Airway epithelial cell (primary cell): Measurements from ENCODE around the gene TMEM47. TPM values are rescaled to one million over a fixed set of nuclear protein-coding genes. Genes with fewer than 3 reads are reported as not detected.

ENCODE experiments used
- total RNA-seq: library from RNA; depleted of rRNA; stranded (reverse); fragments of >200 nt; gene quantifications from 2 replicates; pipeline ENCODE4 v1.2.3, GENCODE V29; 2015

Gene TMEM47
- 2.0 and 3.0 TPM in 2 replicates for total RNA-seq

DNA sequence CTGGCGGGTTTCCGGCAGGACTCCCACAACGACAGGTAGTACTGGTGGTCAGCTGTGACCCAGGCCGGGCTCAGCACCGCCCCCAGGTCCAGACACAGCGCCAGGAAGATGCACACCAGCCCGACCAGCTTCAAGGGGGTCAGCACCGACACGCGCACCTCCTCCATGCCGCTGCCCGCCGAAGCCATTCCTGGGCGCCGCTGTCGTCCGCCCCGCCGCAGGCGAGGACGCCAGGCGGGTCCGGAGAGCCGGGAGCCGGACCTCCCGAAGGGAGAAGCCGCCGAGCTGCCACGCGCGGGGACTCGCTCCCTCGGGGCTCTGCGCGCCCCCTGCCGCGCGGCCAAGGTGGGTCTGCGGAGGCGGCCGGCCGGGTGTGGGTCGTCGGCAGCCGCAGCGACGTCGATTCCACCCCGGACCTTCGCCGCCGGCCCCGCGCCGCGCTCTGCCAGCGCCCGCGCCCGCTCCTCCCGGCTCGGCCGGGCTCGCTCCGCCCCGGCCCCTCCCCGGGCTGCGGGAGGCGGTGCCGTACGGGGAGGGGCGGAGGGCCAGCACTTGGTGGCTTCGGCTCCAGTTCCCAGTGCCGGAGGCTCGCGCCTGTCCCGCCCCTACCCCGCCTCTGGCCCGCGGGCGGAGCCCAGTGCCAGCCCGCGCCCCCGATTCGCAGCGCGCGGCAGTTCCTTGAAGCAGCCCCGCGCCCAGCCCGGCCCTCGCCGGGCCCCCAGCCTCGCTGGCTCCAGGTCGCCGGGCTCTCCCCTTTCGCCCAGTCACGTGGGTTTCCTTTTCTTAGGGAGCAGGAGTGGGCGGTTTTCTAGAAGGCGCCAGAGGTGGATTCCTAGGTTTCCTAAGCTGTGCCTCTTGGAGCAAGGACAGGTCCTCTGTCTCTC is at the start of gene TMEM47:
TSS of gene TMEM47 (minus strand) at position 444 of the 884 bp plus-strand sequence. CDS start at position 188, 256 bp downstream.

